ENCODE measurements around the gene NSA2. TPM values are rescaled to one million over a fixed set of nuclear protein-coding genes. Genes with fewer than 3 reads are reported as not detected.

NSA2 gene
- 101 and 157 TPM in 2 replicates for total RNA-seq (2016; rRNA removed; fragmentation: Illumina TruSeq; extraction: Trizol)
- total RNA-seq (2016; cell fraction: cytosol; rRNA removed; fragmentation: Illumina TruSeq; extraction: Trizol; ENCODE audit: low read depth), result 67.7 and 76.8 TPM in 2 replicates
- 103 and 174 TPM in 2 replicates for total RNA-seq (2016; cell fraction: insoluble cytoplasmic fraction; rRNA removed; fragmentation: Illumina TruSeq; extraction: Trizol)
- 119 and 124 TPM in 2 replicates for total RNA-seq (2016; cell fraction: membrane; rRNA removed; fragmentation: Illumina TruSeq; extraction: Trizol)
- total RNA-seq (2016; cell fraction: nucleus; rRNA removed; fragmentation: Illumina TruSeq; extraction: Trizol), result 38.5 and 51.0 TPM in 2 replicates
- polyA plus RNA-seq (2011; rRNA removed), result 29.1 and 33.0 TPM in 2 replicates
- 28.4 and 38.1 TPM in 2 replicates for polyA plus RNA-seq (2011; cell fraction: cytosol; rRNA removed)
- 7.8 and 10.0 TPM in 2 replicates for polyA plus RNA-seq (2011; cell fraction: nucleus; rRNA removed)
- 44.4 and 129 TPM in 2 replicates for polyA plus RNA-seq (2012)
- polyA plus RNA-seq (2016; cell fraction: cytosol; fragmentation: Illumina TruSeq; extraction: Trizol; ENCODE audit: low read depth), result 119 and 126 TPM in 2 replicates
- polyA plus RNA-seq (2016; cell fraction: insoluble cytoplasmic fraction; fragmentation: Illumina TruSeq; extraction: Trizol; ENCODE audit: low read depth), result 204 and 206 TPM in 2 replicates
- 143 and 173 TPM in 2 replicates for polyA plus RNA-seq (2016; cell fraction: membrane; fragmentation: Illumina TruSeq; extraction: Trizol; ENCODE audit: low read depth)
- polyA plus RNA-seq (2016; cell fraction: nucleus; fragmentation: Illumina TruSeq; extraction: Trizol; ENCODE audit: insufficient read depth, low read depth), result 66.9 and 73.6 TPM in 2 replicates
- 3.4 and 11.3 TPM in 2 replicates for polyA minus RNA-seq (2011; rRNA and poly(A)+ RNA removed; ENCODE audit: low replicate concordance)
- polyA minus RNA-seq (2011; cell fraction: cytosol; rRNA and poly(A)+ RNA removed), result 32.8 and 34.6 TPM in 2 replicates
- polyA minus RNA-seq (2011; cell fraction: nucleus; rRNA and poly(A)+ RNA removed), result 14.2 and 16.7 TPM in 2 replicates
- percentile 81 among the genes with signal in this experiment for Bru-seq, nascent RNA
- BruChase-seq, experiment 1, labeled RNA remaining after a 6-hour chase, result percentile 89 among the genes with signal in this experiment
- BruChase-seq, experiment 2, labeled RNA remaining after a 2-hour chase, result percentile 77 among the genes with signal in this experiment
- long read RNA-seq, experiment 1, full-length matches to known transcripts, result 42 of 55 reads
- long read RNA-seq, experiment 1, partial matches to known transcripts, result 11 of 55 reads
- long read RNA-seq, experiment 1, other reads (novel, unspliced or antisense), result 2 of 55 reads
- long read RNA-seq, experiment 2, full-length matches to known transcripts, result 191 of 240 reads
- long read RNA-seq, experiment 2, partial matches to known transcripts, result 38 of 240 reads
- long read RNA-seq, experiment 2, other reads (novel, unspliced or antisense), result 11 of 240 reads

DNA sequence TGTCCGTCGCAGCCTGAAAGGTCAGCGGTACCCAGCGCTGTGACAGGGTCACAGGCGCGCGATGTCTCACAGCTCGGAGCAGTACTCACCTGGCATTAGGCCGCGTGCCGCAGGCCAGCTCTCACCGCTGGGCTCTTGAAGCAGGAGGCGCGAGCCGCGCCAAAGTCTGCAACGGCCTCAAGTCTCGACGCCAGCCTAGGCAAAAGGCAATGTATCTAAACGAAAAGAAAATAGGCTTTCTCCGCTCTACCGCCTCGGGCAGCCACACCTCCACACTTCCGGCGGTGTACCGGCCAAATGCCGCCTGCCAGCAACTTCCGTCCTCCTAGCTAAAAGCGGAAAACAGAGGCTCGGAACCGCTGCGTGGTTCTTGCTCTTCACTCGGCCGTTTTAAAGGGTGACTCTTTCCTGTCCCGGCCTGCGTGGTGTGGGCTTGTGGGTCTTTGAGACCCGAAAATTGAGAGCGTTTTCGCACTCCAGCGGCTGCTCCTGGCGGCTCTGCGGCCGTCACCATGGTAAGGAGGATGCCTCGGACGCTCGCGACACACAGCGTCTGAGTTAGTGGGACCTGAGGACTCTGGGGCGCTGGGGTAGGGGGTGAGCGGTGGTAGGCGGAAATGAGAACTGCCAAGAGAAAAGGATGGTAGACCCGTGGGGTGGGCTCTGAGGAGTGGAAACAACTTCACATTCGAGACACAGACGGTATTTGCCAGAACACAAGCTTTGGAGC is at the start of gene NSA2, which contains the start of gene GFM2:
Gene NSA2 (plus strand): TSS at position 401 of the 730 bp plus-strand sequence. CDS start 112 bp downstream, at position 513.
Gene GFM2 (minus strand): TSS at position 269 of the 730 bp plus-strand sequence. CDS start 3,375 bp downstream, outside the sequence.
- Histone ChIP-seq H3K27me3 (ENCODE audit: control insufficient read depth in 1 of 2, insufficient read depth in 2 of 2, low read length in 2 of 2) (no peaks in the 10 kb centered on the region; a peak in 1 of 5 replicates), H4K20me1 (ENCODE audit: insufficient read depth, low read length) (no peaks in the 10 kb centered on the region), H2AFZ (ENCODE audit: low read length) (peak within 1 kb of the TSS; percentile 51), H3K9ac (ENCODE audit: insufficient read depth, low read depth, low read length) (peak within 1 kb of the TSS; percentile 83), H3K4me2 (ENCODE audit: low read depth, low read length) (peak within 1 kb of the TSS; percentile 91), H3K4me3 (replicated peaks in 1 of 3; ENCODE audit: insufficient read depth in 1 of 3, low read depth in 2 of 3, low read length in 3 of 3) (peak within 1 kb of the TSS; percentile 87 to 94 (median 93)), H3K27ac (ENCODE audit: extremely low read length, insufficient read depth, low read length) (peak within 1 kb of the TSS; percentile 69), H3K4me1 (ENCODE audit: insufficient read depth, low read length) (peaks cover 27% of the 10 kb centered on the region), H3K9me3 (ENCODE audit: low read length) (no peaks in the 10 kb centered on the region), H3K79me2 (ENCODE audit: insufficient read depth, low read length) (peaks cover 49% of the 10 kb centered on the region), H3K36me3 (replicated peaks in 1 of 2; ENCODE audit: control insufficient read depth in 1 of 2, insufficient read depth in 2 of 2, low read length in 2 of 2) (peaks cover 0 to 32% of the 10 kb centered on the region in 2 experiments; a peak in 3 of 5 replicates)
- 1% methylated on average over 14 of the region's 54 CpGs for WGBS (ENCODE audit: low lambda C conversion rate)
- peak; percentile 36 for FAIRE-seq
- in situ Hi-C loops (cut with HindIII; ENCODE audit: extremely low pct_ligation_motif_present, low pct_unique_long_range_greater_than_20kb) (loop anchor here (5.0 kb wide), 1 partner anchor 150 kb away; no protein-coding TSS in a partner anchor), intact Hi-C loops (cut with micrococcal nuclease; ENCODE audit: unreplicated experiment) (loop anchor here (5.0 kb wide), 1 partner anchor 150 kb away; no protein-coding TSS in a partner anchor)
- BruUV-seq (replicated peaks), result no TSS peak
- ChIA-PET CTCF (ENCODE audit: low intra/inter-chr PET ratio, low total read pairs) (interaction anchor here (4.0 kb wide), 1 partner anchor 152 kb away, joined by 14 read pairs; no protein-coding TSS in a partner anchor), POLR2A (interaction anchor here (0.9 to 1.5 kb wide), 4 partner anchors 8 to 188 kb away, joined by 3 to 8 read pairs (median 4); no protein-coding TSS in a partner anchor)
- ATAC-seq, result peak; percentile 91
- peak; percentile 87 for DNase-seq (ENCODE audit: low spot score)
- TF ChIP-seq TAF1 (CRISPR knock-in tag; IDR thresholded peaks at IDR 0.05) (peak; percentile 81), ZNF235 (CRISPR knock-in tag; IDR thresholded peaks at IDR 0.05; ENCODE audit: borderline replicate concordance) (peak; percentile 75; the same call in 1 of the 2 replicates), ZNF547 (CRISPR knock-in tag; IDR thresholded peaks at IDR 0.05) (peak; percentile 91), MAFK (conservative IDR thresholded peaks at IDR 0.05 in 1 of 2, IDR thresholded peaks at IDR 0.05 in 1 of 2; ENCODE audit: low read length in 2 of 2) (no peak), FOSL1 (CRISPR knock-in tag; IDR thresholded peaks at IDR 0.05; ENCODE audit: borderline replicate concordance) (no peak; the same call in 1 of the 2 replicates), GATA4 (IDR thresholded peaks at IDR 0.05; ENCODE audit: borderline replicate concordance, low read depth) (no peak), GTF2F1 (IDR thresholded peaks at IDR 0.05; ENCODE audit: low read length) (peak; percentile 65; the same call in 1 of the 2 replicates), ZNF326 (CRISPR knock-in tag; IDR thresholded peaks at IDR 0.05; ENCODE audit: borderline replicate concordance) (no peak), NR3C1 (CRISPR knock-in tag; IDR thresholded peaks at IDR 0.05) (no peak), ZNF160 (CRISPR knock-in tag; IDR thresholded peaks at IDR 0.05) (peak; percentile 67; the same call in 1 of the 2 replicates), NR2F1 (CRISPR knock-in tag; IDR thresholded peaks at IDR 0.05) (0 out of 4 replicates have a peak, but pooled peaks of 1 of the 2 experiments have one; percentile 33), ZNF431 (CRISPR knock-in tag; IDR thresholded peaks at IDR 0.05; ENCODE audit: borderline replicate concordance, low read depth) (0 out of 2 replicates have a peak, but pooled peaks have one; percentile 6), ZNF446 (CRISPR knock-in tag; IDR thresholded peaks at IDR 0.05) (peak; percentile 29; the same call in 1 of the 2 replicates)
- TF ChIP-seq, protein P1, sequence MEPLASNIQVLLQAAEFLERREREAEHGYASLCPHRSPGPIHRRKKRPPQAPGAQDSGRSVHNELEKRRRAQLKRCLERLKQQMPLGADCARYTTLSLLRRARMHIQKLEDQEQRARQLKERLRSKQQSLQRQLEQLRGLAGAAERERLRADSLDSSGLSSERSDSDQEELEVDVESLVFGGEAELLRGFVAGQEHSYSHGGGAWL (CRISPR knock-in tag; IDR thresholded peaks at IDR 0.05), result peak; percentile 64; the same call in 1 of the 2 replicates
- TF ChIP-seq, protein P2, sequence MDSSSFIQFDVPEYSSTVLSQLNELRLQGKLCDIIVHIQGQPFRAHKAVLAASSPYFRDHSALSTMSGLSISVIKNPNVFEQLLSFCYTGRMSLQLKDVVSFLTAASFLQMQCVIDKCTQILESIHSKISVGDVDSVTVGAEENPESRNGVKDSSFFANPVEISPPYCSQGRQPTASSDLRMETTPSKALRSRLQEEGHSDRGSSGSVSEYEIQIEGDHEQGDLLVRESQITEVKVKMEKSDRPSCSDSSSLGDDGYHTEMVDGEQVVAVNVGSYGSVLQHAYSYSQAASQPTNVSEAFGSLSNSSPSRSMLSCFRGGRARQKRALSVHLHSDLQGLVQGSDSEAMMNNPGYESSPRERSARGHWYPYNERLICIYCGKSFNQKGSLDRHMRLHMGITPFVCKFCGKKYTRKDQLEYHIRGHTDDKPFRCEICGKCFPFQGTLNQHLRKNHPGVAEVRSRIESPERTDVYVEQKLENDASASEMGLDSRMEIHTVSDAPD (CRISPR knock-in tag; IDR thresholded peaks at IDR 0.05), result peak; percentile 58; the same call in 1 of the 2 replicates
